K562 (cell line): ENCODE measurements around the gene NMT1. TPM values are rescaled to one million over a fixed set of nuclear protein-coding genes. Genes with fewer than 3 reads are reported as not detected.

Experiments
- EP400 ChIP-seq: fragments of 450-650 bp; IDR thresholded peaks from 2 replicates; pipeline ENCODE4 v1.6.1; 2017; ENCODE audit warnings: antibody characterized with exemption, mild to moderate bottlenecking, moderate library complexity
- IRF2 ChIP-seq: sonication (generic); formaldehyde crosslinking; IDR thresholded peaks from 2 replicates; pipeline ENCODE4 v1.8.1; 2022; ENCODE audit warnings: mild to moderate bottlenecking, missing genetic modification reagents
- MEIS2 ChIP-seq: fragments of 450-650 bp; IDR thresholded peaks from 2 replicates; pipeline ENCODE4 v1.6.1; 2014; ENCODE audit warnings: mild to moderate bottlenecking; ENCODE audit not compliant: partially characterized antibody
- NEUROD1 ChIP-seq: fragments of 150-350 bp; IDR thresholded peaks from 2 replicates; pipeline ENCODE4 v1.6.1; 2014; ENCODE audit warnings: borderline replicate concordance, low read length, low read depth; ENCODE audit not compliant: partially characterized antibody
- NFIC ChIP-seq: fragments of 450-650 bp; IDR thresholded peaks from 2 replicates; pipeline ENCODE4 v1.6.1; 2017; ENCODE audit warnings: mild to moderate bottlenecking, inconsistent platforms
- NONO ChIP-seq, 2 experiments: fragments of 200-400 bp in 1 of 2; fragments of 450-650 bp in 1 of 2; formaldehyde crosslinking in 1 of 2; IDR thresholded peaks; 2 replicates each; pipeline ENCODE4 v1.6.1; 2017; ENCODE audit warnings: low read depth in 2 of 2, mild to moderate bottlenecking in 2 of 2, moderate library complexity in 2 of 2, low read length in 1 of 2
- PCBP2 ChIP-seq: fragments of 200-400 bp; formaldehyde crosslinking; IDR thresholded peaks from 2 replicates; pipeline ENCODE4 v1.6.1; 2018; ENCODE audit warnings: low read length, low read depth, mild to moderate bottlenecking, moderate library complexity; ENCODE audit not compliant: poor library complexity, severe bottlenecking
- RCOR1 ChIP-seq, 2 experiments: IDR thresholded peaks; 2 replicates each; pipeline ENCODE4 v1.6.1; 2012; ENCODE audit warnings: low read depth in 2 of 2, low read length in 2 of 2, borderline replicate concordance in 1 of 2, improper control_type of control experiment in 1 of 2
- SIRT6 ChIP-seq: IDR thresholded peaks from one replicate; pipeline ENCODE4 v1.6.1; 2012; ENCODE audit warnings: low read depth, mild to moderate bottlenecking, control low read depth, inconsistent platforms, low read length, moderate library complexity
- ZC3H11A ChIP-seq: IDR thresholded peaks from 2 replicates; pipeline ENCODE4 v1.6.1; 2012; ENCODE audit warnings: low read depth, low read length, improper control_type of control experiment
- ZFP30 ChIP-seq: fragments of 250-450 bp; sonication (Bioruptor Pico); IDR thresholded peaks from 2 replicates; pipeline ENCODE4 v1.8.0; 2022; ENCODE audit warnings: moderate library complexity, mild to moderate bottlenecking, inconsistent platforms, borderline replicate concordance
- ZFP36 ChIP-seq: fragments of 150-350 bp; IDR thresholded peaks from 2 replicates; pipeline ENCODE4 v1.6.1; 2018; ENCODE audit warnings: low read length, low read depth; ENCODE audit not compliant: partially characterized antibody
- ZFX ChIP-seq: sonication (generic); formaldehyde crosslinking; IDR thresholded peaks from 2 replicates; pipeline ENCODE4 v1.8.0; 2022; ENCODE audit warnings: mild to moderate bottlenecking, missing genetic modification reagents, moderate library complexity
- ZNF436 ChIP-seq: fragments of 250-450, 450-650 bp; sonication (Bioruptor Pico); formaldehyde crosslinking; IDR thresholded peaks from 2 replicates; pipeline ENCODE4 v1.7.0; 2020; ENCODE audit warnings: mild to moderate bottlenecking
- ZNF699 ChIP-seq: fragments of 250-450 bp; sonication (Bioruptor Pico); IDR thresholded peaks from 2 replicates; pipeline ENCODE4 v1.8.0; 2021; ENCODE audit warnings: mild to moderate bottlenecking, moderate library complexity; ENCODE audit not compliant: insufficient replicate concordance
- ZNF707 ChIP-seq: fragments of 250-450 bp; sonication (Bioruptor Pico); conservative IDR thresholded peaks from 2 replicates; pipeline ENCODE4 v1.8.0; 2022; ENCODE audit warnings: inconsistent platforms, mild to moderate bottlenecking, moderate library complexity
- polyA plus RNA-seq, 8 experiments: library from polyadenylated mRNA; depleted of rRNA in 4 of 8; stranded (reverse) in 5 of 8; unstranded in 3 of 8; fragments of >200 nt; fragmentation: Nextera tagmentation in 2 of 8; fragmentation: Illumina TruSeq in 1 of 8; extraction: Ambion mirVana in 2 of 8; extraction: Trizol in 1 of 8; gene quantifications; 2 replicates each; pipeline versions ENCODE4 v1.2.1 to v1.2.3, GENCODE V29; 2011 to 2014; ENCODE audit warnings: inconsistent platforms in 1 of 8, missing spikeins in 1 of 8
- total RNA-seq, 7 experiments: library from RNA; depleted of rRNA in 6 of 7; stranded (reverse); fragments of >200 nt in 6 of 7; fragmentation: Illumina TruSeq in 2 of 7; extraction: Trizol in 2 of 7; gene quantifications; 2 replicates each; pipeline versions ENCODE4 v1.2.1 to v1.2.3, GENCODE V29; 2011 to 2021; ENCODE audit warnings: low replicate concordance in 1 of 7
- TF ChIP-seq, protein P1 (sequence below): sonication (generic); formaldehyde crosslinking; IDR thresholded peaks from 2 replicates; pipeline ENCODE4 v1.8.0; 2023; ENCODE audit warnings: mild to moderate bottlenecking, missing genetic modification reagents
- TF ChIP-seq, protein P2 (sequence below): fragments of 450-650 bp; IDR thresholded peaks from 2 replicates; pipeline ENCODE4 v1.6.1; 2016; ENCODE audit warnings: antibody characterized with exemption
- TF ChIP-seq, protein P3 (sequence below): fragments of 250-450 bp; sonication (Bioruptor Pico); IDR thresholded peaks from 2 replicates; pipeline ENCODE4 v1.4.0; 2020; ENCODE audit warnings: borderline replicate concordance

NMT1 gene
- total and polyA plus RNA-seq, 9 of the 15 experiments (the other 6 are each of a cell fraction or from before 2014, with no cell fraction given) = 86.7 to 569 (median 213) TPM

DNA sequence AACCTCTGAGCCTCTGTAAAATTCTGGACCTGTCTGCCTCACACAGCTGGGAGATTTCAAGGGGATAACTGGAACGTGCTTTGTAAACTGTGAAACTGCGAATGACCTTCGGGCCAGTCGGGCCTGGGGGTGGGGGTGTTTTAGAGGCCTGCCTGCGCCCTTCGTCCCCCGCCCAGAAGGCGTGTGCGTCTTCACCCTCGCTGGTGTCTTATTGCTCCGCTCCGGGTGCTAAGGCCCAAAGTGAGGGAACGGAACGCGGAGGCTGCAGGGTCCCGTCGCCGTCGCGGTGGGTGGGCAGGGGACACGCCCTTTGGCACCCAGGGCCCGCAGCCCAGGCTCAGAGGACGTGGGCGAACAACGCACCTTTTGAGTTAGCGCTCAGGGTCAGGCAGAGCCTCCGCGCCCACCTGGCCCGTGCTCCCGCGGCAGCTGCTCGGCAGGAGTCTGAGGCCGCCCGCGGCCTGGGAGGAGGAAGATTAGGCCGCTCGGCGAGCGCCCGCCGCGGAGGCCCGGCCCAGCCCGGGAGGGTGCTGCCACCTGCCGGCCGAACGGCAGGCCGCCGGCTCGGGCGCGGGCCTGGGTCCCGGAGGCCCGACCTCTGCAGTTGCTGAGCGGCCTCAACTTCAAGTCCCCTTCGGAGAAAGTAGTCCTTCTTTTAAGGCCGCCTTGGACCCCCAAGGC, 39.4 kb upstream of the NMT1 start (continued):
- TF ChIP-seq ZC3H11A (no peak), ZFP30 (CRISPR knock-in tag) (no peak), SIRT6 (no peak), NFIC (peak; percentile 21; the same call in 1 of the 2 replicates), EP400 (no peak; the same call in 1 of the 2 replicates), ZFX (CRISPR knock-in tag) (peak; percentile 97), ZNF707 (no peak), NEUROD1 (no peak), PCBP2 (no peak), IRF2 (CRISPR knock-in tag) (no peak), RCOR1 (IDR thresholded peaks at IDR 0.05; ENCODE audit: borderline replicate concordance in 1 of 2, low read depth in 2 of 2, low read length in 2 of 2) (0 out of 4 replicates have a peak, but pooled peaks of 1 of the 2 experiments have one; percentile 24), NONO (IDR thresholded peaks at IDR 0.05; ENCODE audit: low read depth in 2 of 2, low read length in 1 of 2) (peak in 1 of 2 experiments; percentile 80; a peak in 2 of 4 replicates), MEIS2 (no peak), ZFP36 (peak; percentile 3), ZNF436 (CRISPR knock-in tag) (no peak), ZNF699 (no peak)
- TF ChIP-seq, protein P1, sequence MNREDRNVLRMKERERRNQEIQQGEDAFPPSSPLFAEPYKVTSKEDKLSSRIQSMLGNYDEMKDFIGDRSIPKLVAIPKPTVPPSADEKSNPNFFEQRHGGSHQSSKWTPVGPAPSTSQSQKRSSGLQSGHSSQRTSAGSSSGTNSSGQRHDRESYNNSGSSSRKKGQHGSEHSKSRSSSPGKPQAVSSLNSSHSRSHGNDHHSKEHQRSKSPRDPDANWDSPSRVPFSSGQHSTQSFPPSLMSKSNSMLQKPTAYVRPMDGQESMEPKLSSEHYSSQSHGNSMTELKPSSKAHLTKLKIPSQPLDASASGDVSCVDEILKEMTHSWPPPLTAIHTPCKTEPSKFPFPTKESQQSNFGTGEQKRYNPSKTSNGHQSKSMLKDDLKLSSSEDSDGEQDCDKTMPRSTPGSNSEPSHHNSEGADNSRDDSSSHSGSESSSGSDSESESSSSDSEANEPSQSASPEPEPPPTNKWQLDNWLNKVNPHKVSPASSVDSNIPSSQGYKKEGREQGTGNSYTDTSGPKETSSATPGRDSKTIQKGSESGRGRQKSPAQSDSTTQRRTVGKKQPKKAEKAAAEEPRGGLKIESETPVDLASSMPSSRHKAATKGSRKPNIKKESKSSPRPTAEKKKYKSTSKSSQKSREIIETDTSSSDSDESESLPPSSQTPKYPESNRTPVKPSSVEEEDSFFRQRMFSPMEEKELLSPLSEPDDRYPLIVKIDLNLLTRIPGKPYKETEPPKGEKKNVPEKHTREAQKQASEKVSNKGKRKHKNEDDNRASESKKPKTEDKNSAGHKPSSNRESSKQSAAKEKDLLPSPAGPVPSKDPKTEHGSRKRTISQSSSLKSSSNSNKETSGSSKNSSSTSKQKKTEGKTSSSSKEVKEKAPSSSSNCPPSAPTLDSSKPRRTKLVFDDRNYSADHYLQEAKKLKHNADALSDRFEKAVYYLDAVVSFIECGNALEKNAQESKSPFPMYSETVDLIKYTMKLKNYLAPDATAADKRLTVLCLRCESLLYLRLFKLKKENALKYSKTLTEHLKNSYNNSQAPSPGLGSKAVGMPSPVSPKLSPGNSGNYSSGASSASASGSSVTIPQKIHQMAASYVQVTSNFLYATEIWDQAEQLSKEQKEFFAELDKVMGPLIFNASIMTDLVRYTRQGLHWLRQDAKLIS (CRISPR knock-in tag) = peak; percentile 31; the same call in 1 of the 2 replicates
- TF ChIP-seq, protein P2, sequence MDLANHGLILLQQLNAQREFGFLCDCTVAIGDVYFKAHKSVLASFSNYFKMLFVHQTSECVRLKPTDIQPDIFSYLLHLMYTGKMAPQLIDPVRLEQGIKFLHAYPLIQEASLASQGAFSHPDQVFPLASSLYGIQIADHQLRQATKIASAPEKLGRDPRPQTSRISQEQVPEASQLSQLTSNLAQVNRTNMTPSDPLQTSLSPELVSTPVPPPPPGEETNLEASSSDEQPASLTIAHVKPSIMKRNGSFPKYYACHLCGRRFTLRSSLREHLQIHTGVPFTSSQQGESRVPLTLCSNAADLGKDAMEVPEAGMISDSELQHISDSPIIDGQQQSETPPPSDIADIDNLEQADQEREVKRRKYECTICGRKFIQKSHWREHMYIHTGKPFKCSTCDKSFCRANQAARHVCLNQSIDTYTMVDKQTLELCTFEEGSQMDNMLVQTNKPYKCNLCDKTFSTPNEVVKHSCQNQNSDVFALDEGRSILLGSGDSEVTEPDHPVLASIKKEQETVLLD = no peak
- TF ChIP-seq, protein P3, sequence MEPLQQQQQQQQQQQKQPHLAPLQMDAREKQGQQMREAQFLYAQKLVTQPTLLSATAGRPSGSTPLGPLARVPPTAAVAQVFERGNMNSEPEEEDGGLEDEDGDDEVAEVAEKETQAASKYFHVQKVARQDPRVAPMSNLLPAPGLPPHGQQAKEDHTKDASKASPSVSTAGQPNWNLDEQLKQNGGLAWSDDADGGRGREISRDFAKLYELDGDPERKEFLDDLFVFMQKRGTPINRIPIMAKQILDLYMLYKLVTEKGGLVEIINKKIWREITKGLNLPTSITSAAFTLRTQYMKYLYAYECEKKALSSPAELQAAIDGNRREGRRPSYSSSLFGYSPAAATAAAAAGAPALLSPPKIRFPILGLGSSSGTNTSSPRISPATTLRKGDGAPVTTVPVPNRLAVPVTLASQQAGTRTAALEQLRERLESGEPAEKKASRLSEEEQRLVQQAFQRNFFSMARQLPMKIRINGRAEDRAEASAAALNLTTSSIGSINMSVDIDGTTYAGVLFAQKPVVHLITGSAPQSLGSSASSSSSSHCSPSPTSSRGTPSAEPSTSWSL (CRISPR knock-in tag) = no peak
